Endothelial cell of umbilical vein (primary cell): ENCODE results near the gene CTSZ. TPM values are rescaled to one million over a fixed set of nuclear protein-coding genes. Genes with fewer than 3 reads are reported as not detected.

ENCODE experiments used
- BruUV-seq: library from RNA; stranded (reverse); fragments of 400-500 nt; replicated peaks from 2 replicates; lab custom pipeline; 2021; lab: Mats Ljungman, UMichigan
- CTCF ChIA-PET: fragments of 300-600, 350-600 bp; sonication (Branson Sonifier 250); formaldehyde crosslinking; loops from one replicate; lab custom pipeline; 2021; ENCODE audit warnings: antibody characterized with exemption, inconsistent platforms; lab: Charles Lee
- POLR2A ChIA-PET: fragments of 300-600, 350-600 bp; sonication (Branson Sonifier 250); formaldehyde crosslinking; loops from one replicate; lab custom pipeline; 2021; ENCODE audit warnings: antibody characterized with exemption, inconsistent platforms; lab: Charles Lee
- DNase-seq: peaks from one replicate; pipeline ENCODE4 v3.0.0-alpha.2; 2011; ENCODE audit warnings: low read depth, low spot score
- FAIRE-seq: peaks from 2 replicates; lab custom pipeline; 2011; peaks lifted over from hg19 to GRCh38; lab: Jason Lieb, UNC
- H2AFZ ChIP-seq: 2 replicates; pipeline ENCODE4 v1.6.0; 2012; ENCODE audit warnings: low read depth, low read length, control low read depth, inconsistent platforms
- H3K27ac ChIP-seq: 2 replicates; pipeline ENCODE4 v1.5.1; 2011; ENCODE audit warnings: low read depth, mild to moderate bottlenecking, control low read depth, low read length, moderate library complexity; ENCODE audit not compliant: insufficient read depth
- H3K27me3 ChIP-seq, 2 experiments: 2 replicates each; pipeline versions ENCODE4 v1.6.0 to v1.6.1; 2011; ENCODE audit warnings: low read length in 2 of 2, mixed read lengths in 1 of 2; ENCODE audit not compliant: control insufficient read depth in 2 of 2, insufficient read depth in 2 of 2
- H3K36me3 ChIP-seq, 2 experiments: 2 replicates in 1 of 2; 3 replicates in 1 of 2; pipeline ENCODE4 v1.5.1; 2011; ENCODE audit warnings: low read length in 2 of 2, mild to moderate bottlenecking in 1 of 2, moderate library complexity in 1 of 2; ENCODE audit not compliant: control insufficient read depth in 2 of 2, insufficient read depth in 2 of 2; ENCODE audit errors: extremely low read depth in 1 of 2
- H3K4me1 ChIP-seq: 3 replicates; pipeline ENCODE4 v1.5.1; 2011; ENCODE audit warnings: mild to moderate bottlenecking, low read length; ENCODE audit not compliant: control insufficient read depth, insufficient read depth; ENCODE audit errors: extremely low read depth
- H3K4me2 ChIP-seq: 2 replicates; pipeline ENCODE4 v1.6.1; 2011; ENCODE audit warnings: low read length, control low read depth, mixed read lengths; ENCODE audit not compliant: insufficient read depth
- H3K4me3 ChIP-seq, 3 experiments: fragments of 200-600 bp in 1 of 3; sonication (generic), shearing (Covaris generic) in 1 of 3; replicated peaks in 1 of 3; 2 replicates each; pipeline ENCODE4 v1.5.1; 2011 to 2016; ENCODE audit warnings: control low read depth in 3 of 3, low read length in 3 of 3, mild to moderate bottlenecking in 2 of 3, inconsistent platforms in 1 of 3, low read depth in 1 of 3, moderate library complexity in 1 of 3; ENCODE audit not compliant: insufficient read depth in 1 of 3
- H3K79me2 ChIP-seq: 2 replicates; pipeline ENCODE4 v1.6.0; 2012; ENCODE audit warnings: low read length, inconsistent platforms; ENCODE audit not compliant: control insufficient read depth, insufficient read depth
- H3K9ac ChIP-seq: replicated peaks from 2 replicates; pipeline ENCODE3; 2011; ENCODE audit warnings: low read length, control low read depth; ENCODE audit not compliant: insufficient read depth; ENCODE audit errors: extremely low read depth
- H3K9me1 ChIP-seq: replicated peaks from 3 replicates; pipeline ENCODE4 v1.6.0; 2011; ENCODE audit warnings: mild to moderate bottlenecking, low read length; ENCODE audit not compliant: control insufficient read depth, insufficient read depth; ENCODE audit errors: extremely low read depth
- H3K9me3 ChIP-seq: replicated peaks from 2 replicates; pipeline ENCODE4 v1.5.1; 2012; ENCODE audit warnings: low read length, inconsistent platforms; ENCODE audit not compliant: control insufficient read depth, insufficient read depth
- H4K20me1 ChIP-seq: replicated peaks from 2 replicates; pipeline ENCODE3; 2011; ENCODE audit warnings: mild to moderate bottlenecking, low read length; ENCODE audit not compliant: control insufficient read depth, insufficient read depth; ENCODE audit errors: extremely low read depth
- CTCF ChIP-seq, 2 donors: IDR thresholded peaks; 1 replicate in 1 of 2; 2 replicates in 1 of 2; pipeline ENCODE4 v1.5.1; 2011; ENCODE audit warnings: low read length in 2 of 2, mild to moderate bottlenecking in 2 of 2, moderate library complexity in 2 of 2, control low read depth in 1 of 2, inconsistent platforms in 1 of 2, low read depth in 1 of 2; ENCODE audit not compliant: insufficient read depth in 1 of 2; ENCODE audit errors: extremely low read depth in 1 of 2
- EZH2 ChIP-seq: IDR thresholded peaks from 2 replicates; pipeline ENCODE4 v1.6.1; 2012; ENCODE audit warnings: borderline replicate concordance, low read depth, mild to moderate bottlenecking, moderate library complexity, low read length, inconsistent platforms; ENCODE audit not compliant: severe bottlenecking
- FOS ChIP-seq: IDR thresholded peaks from 2 replicates; pipeline ENCODE4 v1.6.1; 2011; ENCODE audit warnings: mild to moderate bottlenecking, low read length, moderate library complexity, borderline replicate concordance; ENCODE audit not compliant: insufficient read depth
- GATA2 ChIP-seq: IDR thresholded peaks from 2 replicates; pipeline ENCODE4 v1.7.0; 2011; ENCODE audit warnings: low read depth, mild to moderate bottlenecking, moderate library complexity, mixed read lengths, low read length; ENCODE audit not compliant: insufficient read length, insufficient read depth
- JUN ChIP-seq: IDR thresholded peaks from 2 replicates; pipeline ENCODE4 v1.6.1; 2011; ENCODE audit warnings: borderline replicate concordance, low read depth; ENCODE audit not compliant: insufficient read length, insufficient read depth
- MYC ChIP-seq: IDR thresholded peaks from one replicate; pipeline ENCODE4 v1.6.1; 2011; ENCODE audit warnings: mild to moderate bottlenecking, low read depth, low read length
- POLR2A ChIP-seq: IDR thresholded peaks from 2 replicates; pipeline ENCODE4 v1.6.1; 2012; ENCODE audit warnings: low read depth, mild to moderate bottlenecking, control low read depth, low read length
- dilution Hi-C: fragments of 300-500 bp; cut with MboI; formaldehyde crosslinking; loops from one replicate; pipeline ENCODE4 v1.15.0; 2019; ENCODE audit warnings: low sequenced_read_pairs; ENCODE audit not compliant: extremely low pct_ligation_motif_present
- intact Hi-C: fragments of 100-400 bp; cut with micrococcal nuclease; formaldehyde crosslinking; loops from one replicate; pipeline ENCODE4 v1.10.0; 2022
- polyA plus RNA-seq, 4 experiments: library from polyadenylated mRNA; depleted of rRNA in 3 of 4; stranded (reverse) in 3 of 4; unstranded in 1 of 4; fragments of >200 nt; gene quantifications; 2 replicates each; pipeline versions ENCODE4 v1.2.1 to v1.2.3, GENCODE V29; 2011 to 2012; ENCODE audit warnings: missing spikeins in 1 of 4
- total RNA-seq: library from RNA; stranded (reverse); gene quantifications from 2 replicates; pipeline ENCODE4 v1.2.3, GENCODE V29; 2021
- TF ChIP-seq, protein P1 (sequence below): IDR thresholded peaks from 2 replicates; pipeline ENCODE4 v1.6.1; 2011; ENCODE audit not compliant: insufficient read depth, insufficient read length

Gene CTSZ
- total and polyA plus RNA-seq, 2 donors (not counting 3 experiments of a cell fraction or from before 2014, with no cell fraction given): 304 to 387 TPM

- Histone ChIP-seq H3K27ac (no peak overlapping the region), H3K9ac (no peak overlapping the region), H3K27me3 (no peaks in the 10 kb centered on the region), H3K4me1 (peaks cover 8% of the 10 kb centered on the region), H3K79me2 (peaks cover 48% of the 10 kb centered on the region), H3K9me1 (no peaks in the 10 kb centered on the region), H3K36me3 (peaks cover 17 to 28% of the 10 kb centered on the region in 2 experiments), H4K20me1 (no peaks in the 10 kb centered on the region), H2AFZ (no peak overlapping the region), H3K4me2 (no peak overlapping the region), H3K9me3 (no peaks in the 10 kb centered on the region), H3K4me3 (no peak overlapping the region)
- TF ChIP-seq MYC (no peak), JUN (no peak), FOS (no peak), POLR2A (no peak), EZH2 (no peak)
- TF ChIP-seq, protein P1, sequence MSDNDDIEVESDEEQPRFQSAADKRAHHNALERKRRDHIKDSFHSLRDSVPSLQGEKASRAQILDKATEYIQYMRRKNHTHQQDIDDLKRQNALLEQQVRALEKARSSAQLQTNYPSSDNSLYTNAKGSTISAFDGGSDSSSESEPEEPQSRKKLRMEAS: no peak
- intact Hi-C loops: no loop called here
- ChIA-PET CTCF (no interaction called here), POLR2A (no interaction called here)
- dilution Hi-C loops: no loop called here
- FAIRE-seq: peak; percentile 75
- DNase-seq: no peak
- no TSS peak for BruUV-seq
Measured at GRCh38 chr20:59039233-59039632, 32.2 kb upstream of the CTSZ start.

- H3K4me2 ChIP-seq: no peak overlapping the region
- H3K36me3 ChIP-seq: peaks cover 17 to 28% of the 10 kb centered on the region in 2 experiments
- TF ChIP-seq CTCF (IDR thresholded peaks at IDR 0.05; ENCODE audit: extremely low read depth in 1 of 2, insufficient read depth in 1 of 2, low read depth in 1 of 2, low read length in 2 of 2) (no peak), EZH2 (no peak), MYC (no peak), GATA2 (no peak)
- TF ChIP-seq, protein P1: no peak
- FAIRE-seq: no peak
- DNase-seq: no peak
- H3K9ac ChIP-seq: no peak overlapping the region
- no peaks in the 10 kb centered on the region for H3K27me3 ChIP-seq
- no peaks in the 10 kb centered on the region for H4K20me1 ChIP-seq
- no peaks in the 10 kb centered on the region for H3K9me1 ChIP-seq
- H3K4me1 ChIP-seq: peaks cover 14% of the 10 kb centered on the region
- CTCF ChIA-PET: no interaction called here
- POLR2A ChIA-PET: no interaction called here
- H3K27ac ChIP-seq: no peak overlapping the region
- H3K9me3 ChIP-seq: no peaks in the 10 kb centered on the region
- BruUV-seq: no TSS peak
- H3K4me3 ChIP-seq: no peak overlapping the region
- peaks cover 47% of the 10 kb centered on the region for H3K79me2 ChIP-seq
- intact Hi-C loops: no loop called here
- dilution Hi-C loops: no loop called here
- no peak overlapping the region for H2AFZ ChIP-seq
Measured at GRCh38 chr20:59037386-59037785, 30.3 kb upstream of the CTSZ start.
